Endothelial cell of umbilical vein (primary cell): ENCODE measurements around the gene CEP164. TPM values are rescaled to one million over a fixed set of nuclear protein-coding genes. Genes with fewer than 3 reads are reported as not detected.
"Not testable (repeated sequence)": the region's sequence is repeated elsewhere in the genome, so short reads cannot be mapped to it uniquely, and the experiment has no call there.

ENCODE experiments used
- BruUV-seq: library from RNA; stranded (reverse); fragments of 400-500 nt; replicated peaks from 2 replicates; lab custom pipeline; 2021; lab: Mats Ljungman, UMichigan
- CTCF ChIA-PET: fragments of 300-600, 350-600 bp; sonication (Branson Sonifier 250); formaldehyde crosslinking; loops from one replicate; lab custom pipeline; 2021; ENCODE audit warnings: antibody characterized with exemption, inconsistent platforms; lab: Charles Lee
- POLR2A ChIA-PET: fragments of 300-600, 350-600 bp; sonication (Branson Sonifier 250); formaldehyde crosslinking; loops from one replicate; lab custom pipeline; 2021; ENCODE audit warnings: antibody characterized with exemption, inconsistent platforms; lab: Charles Lee
- DNase-seq: peaks from one replicate; pipeline ENCODE4 v3.0.0-alpha.2; 2011; ENCODE audit warnings: low read depth, low spot score
- FAIRE-seq: peaks from 2 replicates; lab custom pipeline; 2011; peaks lifted over from hg19 to GRCh38; lab: Jason Lieb, UNC
- H2AFZ ChIP-seq: 2 replicates; pipeline ENCODE4 v1.6.0; 2012; ENCODE audit warnings: low read depth, low read length, control low read depth, inconsistent platforms
- H3K27ac ChIP-seq: 2 replicates; pipeline ENCODE4 v1.5.1; 2011; ENCODE audit warnings: low read depth, mild to moderate bottlenecking, control low read depth, low read length, moderate library complexity; ENCODE audit not compliant: insufficient read depth
- H3K27me3 ChIP-seq, 2 experiments: 2 replicates each; pipeline versions ENCODE4 v1.6.0 to v1.6.1; 2011; ENCODE audit warnings: low read length in 2 of 2, mixed read lengths in 1 of 2; ENCODE audit not compliant: control insufficient read depth in 2 of 2, insufficient read depth in 2 of 2
- H3K36me3 ChIP-seq, 2 experiments: 2 replicates in 1 of 2; 3 replicates in 1 of 2; pipeline ENCODE4 v1.5.1; 2011; ENCODE audit warnings: low read length in 2 of 2, mild to moderate bottlenecking in 1 of 2, moderate library complexity in 1 of 2; ENCODE audit not compliant: control insufficient read depth in 2 of 2, insufficient read depth in 2 of 2; ENCODE audit errors: extremely low read depth in 1 of 2
- H3K4me1 ChIP-seq: 3 replicates; pipeline ENCODE4 v1.5.1; 2011; ENCODE audit warnings: mild to moderate bottlenecking, low read length; ENCODE audit not compliant: control insufficient read depth, insufficient read depth; ENCODE audit errors: extremely low read depth
- H3K4me2 ChIP-seq: 2 replicates; pipeline ENCODE4 v1.6.1; 2011; ENCODE audit warnings: low read length, control low read depth, mixed read lengths; ENCODE audit not compliant: insufficient read depth
- H3K4me3 ChIP-seq, 3 experiments: fragments of 200-600 bp in 1 of 3; sonication (generic), shearing (Covaris generic) in 1 of 3; replicated peaks in 1 of 3; 2 replicates each; pipeline ENCODE4 v1.5.1; 2011 to 2016; ENCODE audit warnings: control low read depth in 3 of 3, low read length in 3 of 3, mild to moderate bottlenecking in 2 of 3, inconsistent platforms in 1 of 3, low read depth in 1 of 3, moderate library complexity in 1 of 3; ENCODE audit not compliant: insufficient read depth in 1 of 3
- H3K79me2 ChIP-seq: 2 replicates; pipeline ENCODE4 v1.6.0; 2012; ENCODE audit warnings: low read length, inconsistent platforms; ENCODE audit not compliant: control insufficient read depth, insufficient read depth
- H3K9ac ChIP-seq: replicated peaks from 2 replicates; pipeline ENCODE3; 2011; ENCODE audit warnings: low read length, control low read depth; ENCODE audit not compliant: insufficient read depth; ENCODE audit errors: extremely low read depth
- H3K9me1 ChIP-seq: replicated peaks from 3 replicates; pipeline ENCODE4 v1.6.0; 2011; ENCODE audit warnings: mild to moderate bottlenecking, low read length; ENCODE audit not compliant: control insufficient read depth, insufficient read depth; ENCODE audit errors: extremely low read depth
- H3K9me3 ChIP-seq: replicated peaks from 2 replicates; pipeline ENCODE4 v1.5.1; 2012; ENCODE audit warnings: low read length, inconsistent platforms; ENCODE audit not compliant: control insufficient read depth, insufficient read depth
- H4K20me1 ChIP-seq: replicated peaks from 2 replicates; pipeline ENCODE3; 2011; ENCODE audit warnings: mild to moderate bottlenecking, low read length; ENCODE audit not compliant: control insufficient read depth, insufficient read depth; ENCODE audit errors: extremely low read depth
- CTCF ChIP-seq, 2 donors: IDR thresholded peaks; 1 replicate in 1 of 2; 2 replicates in 1 of 2; pipeline ENCODE4 v1.5.1; 2011; ENCODE audit warnings: low read length in 2 of 2, mild to moderate bottlenecking in 2 of 2, moderate library complexity in 2 of 2, control low read depth in 1 of 2, inconsistent platforms in 1 of 2, low read depth in 1 of 2; ENCODE audit not compliant: insufficient read depth in 1 of 2; ENCODE audit errors: extremely low read depth in 1 of 2
- EZH2 ChIP-seq: IDR thresholded peaks from 2 replicates; pipeline ENCODE4 v1.6.1; 2012; ENCODE audit warnings: borderline replicate concordance, low read depth, mild to moderate bottlenecking, moderate library complexity, low read length, inconsistent platforms; ENCODE audit not compliant: severe bottlenecking
- FOS ChIP-seq: IDR thresholded peaks from 2 replicates; pipeline ENCODE4 v1.6.1; 2011; ENCODE audit warnings: mild to moderate bottlenecking, low read length, moderate library complexity, borderline replicate concordance; ENCODE audit not compliant: insufficient read depth
- GATA2 ChIP-seq: IDR thresholded peaks from 2 replicates; pipeline ENCODE4 v1.7.0; 2011; ENCODE audit warnings: low read depth, mild to moderate bottlenecking, moderate library complexity, mixed read lengths, low read length; ENCODE audit not compliant: insufficient read length, insufficient read depth
- JUN ChIP-seq: IDR thresholded peaks from 2 replicates; pipeline ENCODE4 v1.6.1; 2011; ENCODE audit warnings: borderline replicate concordance, low read depth; ENCODE audit not compliant: insufficient read length, insufficient read depth
- MAX ChIP-seq: IDR thresholded peaks from 2 replicates; pipeline ENCODE4 v1.6.1; 2011; ENCODE audit not compliant: insufficient read depth, insufficient read length
- MYC ChIP-seq: IDR thresholded peaks from one replicate; pipeline ENCODE4 v1.6.1; 2011; ENCODE audit warnings: mild to moderate bottlenecking, low read depth, low read length
- POLR2A ChIP-seq: IDR thresholded peaks from 2 replicates; pipeline ENCODE4 v1.6.1; 2012; ENCODE audit warnings: low read depth, mild to moderate bottlenecking, control low read depth, low read length
- POLR2AphosphoS5 ChIP-seq: IDR thresholded peaks from 2 replicates; pipeline ENCODE4 v1.6.1; 2012; ENCODE audit warnings: low read depth, mild to moderate bottlenecking, control low read depth, low read length, moderate library complexity; ENCODE audit not compliant: insufficient read depth
- dilution Hi-C: fragments of 300-500 bp; cut with MboI; formaldehyde crosslinking; loops from one replicate; pipeline ENCODE4 v1.15.0; 2019; ENCODE audit warnings: low sequenced_read_pairs; ENCODE audit not compliant: extremely low pct_ligation_motif_present
- intact Hi-C: fragments of 100-400 bp; cut with micrococcal nuclease; formaldehyde crosslinking; loops from one replicate; pipeline ENCODE4 v1.10.0; 2022
- polyA plus RNA-seq, 4 experiments: library from polyadenylated mRNA; depleted of rRNA in 3 of 4; stranded (reverse) in 3 of 4; unstranded in 1 of 4; fragments of >200 nt; gene quantifications; 2 replicates each; pipeline versions ENCODE4 v1.2.1 to v1.2.3, GENCODE V29; 2011 to 2012; ENCODE audit warnings: missing spikeins in 1 of 4
- total RNA-seq: library from RNA; stranded (reverse); gene quantifications from 2 replicates; pipeline ENCODE4 v1.2.3, GENCODE V29; 2021

CEP164 gene
- total and polyA plus RNA-seq, 2 donors (not counting 3 experiments of a cell fraction or from before 2014, with no cell fraction given), result 22.7 to 48.4 TPM

GRCh38 chr11:117319214-117319840 is 8.3 kb upstream of the CEP164 start:
- CTCF ChIA-PET, result interaction anchor here (0.6 to 1.9 kb wide), 5 partner anchors 9 to 107 kb away, joined by 3 to 8 read pairs (median 3); partner anchors contain the start of genes CEP164, PCSK7 and RNF214
- no peak for TF ChIP-seq EZH2
- no peak for TF ChIP-seq MAX
- no peak for TF ChIP-seq MYC
- TF ChIP-seq CTCF (IDR thresholded peaks at IDR 0.05; ENCODE audit: extremely low read depth in 1 of 2, insufficient read depth in 1 of 2, low read depth in 1 of 2, low read length in 2 of 2), result no peak
- no peak for TF ChIP-seq FOS
- TF ChIP-seq GATA2, result no peak
- no peak for TF ChIP-seq POLR2A
- no peak for TF ChIP-seq POLR2AphosphoS5
- TF ChIP-seq JUN, result no peak
- Histone ChIP-seq H3K9ac (no peak overlapping the region), H3K9me1 (no peaks in the 10 kb centered on the region), H3K4me2 (peak overlapping the region; percentile 57), H3K9me3 (no peaks in the 10 kb centered on the region), H4K20me1 (no peaks in the 10 kb centered on the region), H2AFZ (peak overlapping the region; percentile 13), H3K4me1 (peaks cover 14% of the 10 kb centered on the region), H3K27me3 (no peaks in the 10 kb centered on the region), H3K27ac (no peak overlapping the region), H3K36me3 (no peaks in the 10 kb centered on the region), H3K79me2 (peaks cover 10% of the 10 kb centered on the region), H3K4me3 (no peak overlapping the region)
- FAIRE-seq (peak; percentile 67), DNase-seq (peak; percentile 75)
- no TSS peak for BruUV-seq
- intact Hi-C loops, result loop anchor here (5.0 kb wide), 1 partner anchor 142 kb away; the partner anchor contains the start of gene SIDT2
- dilution Hi-C loops, result no loop called here
- POLR2A ChIA-PET, result no interaction called here

DNA sequence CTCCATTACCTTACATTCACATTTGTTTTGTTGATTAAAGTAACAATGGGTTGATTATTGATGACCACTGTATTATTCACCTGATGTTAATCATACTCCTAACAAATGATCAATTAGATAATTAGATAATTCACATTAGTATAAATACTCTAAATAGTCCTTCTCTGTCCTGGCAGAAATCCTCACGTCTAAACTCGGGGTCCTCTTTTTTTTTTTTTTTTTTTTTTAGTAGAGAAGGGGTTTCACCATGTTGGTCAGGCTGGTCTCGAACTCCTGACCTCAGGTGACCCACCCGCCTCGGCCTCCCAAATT is 443 bp upstream of the CEP164 start:
- H3K4me1 ChIP-seq, BruUV-seq: not testable (repeated sequence)
- peak overlapping the region; percentile 80 for H3K9ac ChIP-seq

More for the DNA sequence above, 443 bp upstream of the CEP164 start:
- ChIA-PET CTCF (interaction anchor here (0.8 to 1.5 kb wide), 6 partner anchors 10 to 100 kb away, joined by 3 to 6 read pairs (median 4); partner anchors contain the start of gene BACE1), POLR2A (interaction anchor here (0.9 kb wide), 1 partner anchor 10 kb away, joined by 3 read pairs; no protein-coding TSS in a partner anchor)
- H3K4me3 ChIP-seq, result peak overlapping the region in 2 of 3 experiments; percentile 62 to 79
- H3K36me3 ChIP-seq, H3K27ac ChIP-seq, DNase-seq, H3K79me2 ChIP-seq, FAIRE-seq, dilution Hi-C loops, H3K9me1 ChIP-seq, H3K4me2 ChIP-seq, H4K20me1 ChIP-seq, H3K27me3 ChIP-seq, H3K9me3 ChIP-seq: not testable (repeated sequence)
- H2AFZ ChIP-seq, result peak overlapping the region; percentile 50
- intact Hi-C loops, result loop anchor here (5.0 kb wide), 1 partner anchor 540 kb away; the partner anchor contains the start of gene ZPR1
